Stimulated activated CD8-positive, alpha-beta memory T cell treated with anti-CD3 and anti-CD28 coated beads, Interleukin-2, amount 100 ng/mL, for 48 hours (primary cell): ENCODE measurements around the gene SLBP.

Source experiments
- DNase-seq, 2 donors: peaks; one replicate each; pipeline ENCODE4 v3.0.0-alpha.2; 2020; ENCODE audit warnings: low read depth in 2 of 2

Gene SLBP

GRCh38 chr4:1712216-1713002, at the start of gene SLBP:
TSS of gene SLBP (minus strand) at chr4:1712319. CDS start at chr4:1712188, 131 bp downstream.
- DNase-seq = peak; percentile 98 to 99

DNA sequence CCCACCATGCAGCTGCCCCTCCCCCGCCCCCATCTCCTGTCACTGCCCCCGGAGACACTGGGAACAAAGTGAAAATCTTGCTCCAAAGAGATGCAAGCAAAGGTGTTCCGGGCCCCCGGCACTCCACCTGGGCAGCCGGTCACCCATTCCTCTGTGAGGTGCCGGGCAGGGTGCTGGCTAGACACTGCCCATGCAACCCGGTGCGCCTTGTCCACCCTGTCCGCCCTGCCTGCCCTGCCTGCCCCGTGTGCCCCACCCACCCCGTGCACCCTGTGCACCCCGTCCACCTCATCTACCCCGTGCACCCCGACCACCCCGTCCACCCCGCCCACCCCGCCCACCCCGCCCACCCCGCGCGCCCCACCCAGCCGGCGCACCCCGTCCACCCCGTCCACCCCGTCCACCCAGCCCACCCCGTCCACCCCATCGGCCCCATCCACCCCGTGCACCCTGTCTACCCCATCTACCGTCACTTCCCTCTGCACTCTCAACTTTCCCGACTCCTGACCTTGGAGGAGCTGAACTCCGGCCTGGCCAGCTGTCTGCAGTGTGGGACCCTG, 49.1 kb upstream of the SLBP start:
- no peak for DNase-seq

DNA sequence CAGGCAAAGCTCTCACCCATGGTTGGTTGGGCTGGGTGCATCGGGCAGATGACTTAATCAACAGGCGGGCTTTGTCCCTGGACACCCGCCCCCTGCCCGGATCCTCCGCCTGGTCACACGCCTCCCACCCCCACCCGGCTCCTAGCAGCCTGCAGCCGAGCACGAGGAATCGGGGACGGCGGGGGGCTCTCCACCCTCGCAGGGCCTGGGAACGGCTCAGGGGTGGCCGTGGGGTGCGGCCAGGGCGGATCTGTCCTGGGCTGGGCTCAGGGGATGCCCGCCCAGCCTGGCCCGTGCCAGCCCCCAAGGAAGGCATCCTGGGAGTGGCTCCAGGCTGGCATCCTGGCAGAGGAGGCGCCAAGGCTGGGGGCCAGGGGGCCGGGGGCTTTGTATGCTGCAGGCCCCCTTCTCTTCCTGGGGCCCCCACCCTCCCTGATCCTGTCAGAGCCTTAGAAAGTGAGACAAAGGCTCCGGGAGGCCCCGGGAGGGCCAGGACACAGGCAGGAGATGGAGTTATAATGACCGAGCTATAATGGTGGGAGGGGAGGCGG, 48.5 kb upstream of the SLBP start:
- no peak for DNase-seq

GRCh38 chr4:1759818-1760223, 47.7 kb upstream of the SLBP start:
- DNase-seq = no peak

DNA sequence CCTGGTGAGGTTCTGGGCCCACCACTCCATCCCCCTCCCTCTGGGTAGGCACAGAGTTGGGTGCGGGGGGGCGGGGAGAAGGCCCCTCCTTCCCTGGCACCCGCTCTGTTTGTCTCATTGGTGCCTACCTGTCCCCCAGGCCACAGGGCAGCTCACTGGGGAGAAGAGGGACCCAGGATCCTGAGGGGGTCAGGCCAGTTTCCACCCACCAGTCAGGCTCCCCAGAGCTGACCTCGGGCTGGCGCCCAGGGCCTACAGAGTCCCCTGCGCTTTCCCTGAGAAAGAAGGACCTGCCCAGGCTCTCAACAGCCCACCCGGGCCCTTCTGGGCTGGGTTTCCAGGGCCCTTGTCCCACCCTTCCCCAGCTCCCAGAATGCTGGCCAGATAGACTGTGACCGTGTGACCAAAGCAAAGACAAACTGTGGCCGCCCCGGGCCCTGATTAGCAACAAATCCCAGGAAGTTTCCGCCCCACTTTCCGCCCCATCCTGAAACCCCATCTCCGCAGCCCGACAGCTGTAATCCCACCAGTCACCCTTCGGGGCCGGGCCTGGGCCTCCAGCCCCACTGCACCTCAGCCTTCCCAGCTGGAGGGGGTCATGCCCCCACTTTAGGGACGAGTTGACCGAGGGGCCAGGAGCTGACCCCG, 47.2 kb upstream of the SLBP start:
- DNase-seq = no peak

GRCh38 chr4:1758306-1759121, 46.4 kb upstream of the SLBP start:
- no peak for DNase-seq

DNA sequence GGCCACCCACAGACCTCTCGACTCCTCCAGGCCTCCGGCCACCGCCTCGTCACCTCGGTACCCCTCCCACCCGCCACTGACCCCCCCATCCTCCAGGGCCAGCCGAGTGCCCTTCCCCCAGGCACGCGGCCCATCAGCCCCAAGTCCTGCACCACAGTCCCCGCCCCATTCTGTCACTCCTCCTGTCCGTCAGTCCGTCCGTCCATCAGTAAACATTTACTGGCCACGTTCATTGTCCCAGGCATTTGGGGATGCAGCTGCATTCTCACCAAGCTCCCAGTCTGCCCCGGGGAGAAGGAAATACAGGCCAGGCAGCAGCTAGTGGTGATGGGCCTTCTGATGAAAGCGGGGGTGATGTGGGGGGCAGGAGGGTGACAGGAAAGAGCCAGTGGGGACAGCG, 45.7 kb upstream of the SLBP start:
- no peak for DNase-seq

GRCh38 chr4:1756893-1757779, 45.0 kb upstream of the SLBP start:
- no peak for DNase-seq

- no peak for DNase-seq
Measured at GRCh38 chr4:1756079-1756478, 44.0 kb upstream of the SLBP start.

- no peak for DNase-seq
Measured at GRCh38 chr4:1755297-1755696, 43.2 kb upstream of the SLBP start.

GRCh38 chr4:1754336-1754735, 42.2 kb upstream of the SLBP start:
- no peak for DNase-seq

DNA sequence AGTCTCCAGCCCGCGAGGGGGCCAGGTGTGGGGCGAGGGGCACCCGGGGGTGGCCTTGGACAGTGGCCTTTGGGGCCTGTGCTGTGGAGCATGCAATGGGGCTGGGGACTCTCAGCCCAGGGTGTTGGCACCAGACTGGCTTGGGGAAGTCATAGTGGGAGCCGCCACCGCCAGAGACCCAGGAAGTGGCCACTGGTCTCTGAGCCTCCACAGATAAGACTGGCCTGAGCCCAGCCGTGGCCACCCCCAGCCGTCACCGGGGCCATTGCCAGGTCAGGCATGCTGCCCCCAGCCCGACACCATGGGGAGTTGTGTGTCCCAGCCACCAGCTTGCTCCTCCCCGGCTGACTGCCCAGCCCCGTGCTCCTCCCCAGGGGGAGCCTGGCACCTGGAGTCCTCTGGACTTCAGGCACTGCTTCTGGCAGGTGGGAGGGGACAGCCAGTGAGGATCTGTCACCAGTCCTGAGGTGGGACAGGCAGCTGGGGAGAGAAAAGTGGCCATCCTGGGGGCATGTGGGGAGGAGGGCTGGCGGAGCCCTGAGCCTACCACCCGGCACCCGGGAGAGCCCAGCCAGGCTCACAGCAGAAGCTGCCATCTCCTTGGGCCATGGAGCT, 41.7 kb upstream of the SLBP start:
- no peak for DNase-seq

DNA sequence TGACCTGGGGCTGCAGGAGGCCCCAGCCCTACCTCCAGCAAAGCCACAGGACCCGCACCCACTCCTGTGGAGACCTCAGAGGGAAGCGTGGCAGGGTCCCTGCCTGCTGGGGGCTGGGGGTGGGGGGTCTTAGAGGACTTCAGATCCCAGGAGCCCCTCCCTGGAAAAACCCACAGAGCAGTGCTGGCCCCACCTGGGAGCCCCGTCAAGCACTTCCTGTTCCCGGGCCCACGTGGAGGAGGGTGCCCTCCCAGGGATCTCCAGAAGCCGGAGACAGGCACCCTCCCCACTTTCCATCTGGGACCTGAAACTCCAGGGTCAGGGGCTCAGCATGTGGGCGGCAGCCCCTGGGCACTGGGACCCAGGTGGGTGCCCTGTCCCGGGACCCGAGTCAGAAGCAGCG, 41.2 kb upstream of the SLBP start:
- DNase-seq = no peak

- no peak for DNase-seq
Measured at GRCh38 chr4:1752284-1753041, 40.3 kb upstream of the SLBP start.

- DNase-seq = no peak
Measured at GRCh38 chr4:1751919-1752283, 39.8 kb upstream of the SLBP start.

DNA sequence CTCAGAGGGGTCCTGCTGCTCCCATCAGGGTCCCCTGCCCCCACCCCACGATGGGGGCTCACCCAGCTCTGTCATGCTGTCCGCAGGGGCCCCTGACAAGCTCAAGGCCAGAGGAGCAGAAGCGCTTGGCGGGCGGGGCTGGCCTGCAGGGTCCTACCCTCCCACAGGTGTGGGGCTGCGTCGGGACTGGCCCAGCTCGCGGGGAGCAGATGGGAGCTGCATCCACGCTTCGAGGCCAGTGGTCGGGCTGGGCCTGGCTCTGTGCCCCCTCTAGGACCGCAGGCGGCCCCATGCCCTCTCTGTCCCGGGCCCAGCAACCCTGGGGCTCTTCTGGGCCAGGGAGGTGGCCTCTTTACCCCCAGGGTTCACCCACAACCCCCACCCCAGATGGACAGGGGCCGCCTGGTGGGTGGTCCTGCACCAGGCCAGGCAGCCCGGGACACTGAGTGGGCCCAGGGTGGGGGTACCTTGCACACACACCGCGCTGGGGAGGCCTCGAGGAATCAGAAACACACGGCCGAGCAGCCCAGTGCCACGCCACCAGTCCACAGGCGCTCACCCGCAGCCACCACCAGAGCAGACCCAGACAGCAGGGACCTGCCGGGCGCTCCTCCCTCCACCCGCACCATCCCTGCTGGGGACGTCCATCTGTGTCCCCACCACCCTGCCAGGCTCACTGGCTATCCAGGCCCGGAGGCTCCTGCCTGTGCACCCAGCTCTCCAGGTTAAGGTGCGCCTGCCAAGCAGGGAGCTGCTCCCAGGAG, 39.2 kb upstream of the SLBP start:
- no peak for DNase-seq

GRCh38 chr4:1750381-1751154, 38.4 kb upstream of the SLBP start:
- no peak for DNase-seq

- DNase-seq = no peak
Measured at GRCh38 chr4:1749826-1750225, 37.7 kb upstream of the SLBP start.
